D721Med (cell line): ENCODE measurements around the gene POP7.
"Not testable (repeated sequence)": the region's sequence is repeated elsewhere in the genome, so short reads cannot be mapped to it uniquely, and the experiment has no call there.

Experiments used
- DNase-seq: peaks from one replicate; pipeline ENCODE4 v3.0.0; 2011; ENCODE audit warnings: low spot score; ENCODE audit not compliant: insufficient read length
- FAIRE-seq: peaks from 2 replicates; lab custom pipeline; 2011; peaks lifted over from hg19 to GRCh38; lab: Jason Lieb, UNC
- CTCF ChIP-seq: IDR thresholded peaks from 2 replicates; pipeline ENCODE4 v1.5.1; 2012; ENCODE audit warnings: mild to moderate bottlenecking, control low read depth; ENCODE audit not compliant: insufficient read depth; ENCODE audit errors: missing control alignments

POP7 gene

GRCh38 chr7:100696123-100696521 lies 9.8 kb upstream of the POP7 start:
- TF ChIP-seq CTCF = no peak
- FAIRE-seq = no peak
- DNase-seq = no peak

GRCh38 chr7:100699018-100699417 lies 6.9 kb upstream of the POP7 start:
- FAIRE-seq = no peak
- DNase-seq = no peak
- no peak for TF ChIP-seq CTCF

- not testable (repeated sequence) for FAIRE-seq, DNase-seq
These were observed 4.8 kb upstream of the POP7 start for GRCh38 chr7:100701089-100701488.

GRCh38 chr7:100705320-100705752 lies 585 bp upstream of the POP7 start:
- no peak for FAIRE-seq
- TF ChIP-seq CTCF = peak; percentile 79
- DNase-seq = peak; percentile 74

GRCh38 chr7:100706672-100707311 lies 871 bp downstream of the POP7 start:
- FAIRE-seq (no peak), DNase-seq (no peak)
- no peak for TF ChIP-seq CTCF

- no peak for DNase-seq
- no peak for TF ChIP-seq CTCF
- no peak for FAIRE-seq
These were observed 2.5 kb downstream of the POP7 start for GRCh38 chr7:100708395-100708794.

- DNase-seq (no peak), FAIRE-seq (no peak)
- TF ChIP-seq CTCF = no peak
These were observed 4.5 kb downstream of the POP7 start for GRCh38 chr7:100710452-100710851.

GRCh38 chr7:100711369-100711768 lies 5.4 kb downstream of the POP7 start:
- no peak for DNase-seq

More at GRCh38 chr7:100711369-100711768, 5.4 kb downstream of the POP7 start:
- FAIRE-seq = no peak
- TF ChIP-seq CTCF = no peak
